Endodermal cell (in vitro differentiated cells): ENCODE results near the gene UNC13C. TPM values are rescaled to one million over a fixed set of nuclear protein-coding genes. Genes with fewer than 3 reads are reported as not detected.
"Not testable (repeated sequence)": the region's sequence is repeated elsewhere in the genome, so short reads cannot be mapped to it uniquely, and the experiment has no call there.

ENCODE experiments used
- DNase-seq: peaks from one replicate; pipeline ENCODE4 v3.0.0-alpha.2; 2017
- H3K27ac ChIP-seq: 2 replicates; pipeline ENCODE4 v1.5.1; 2013; ENCODE audit warnings: mild to moderate bottlenecking, low read depth, low read length, moderate library complexity
- H3K27me3 ChIP-seq: 2 replicates; pipeline ENCODE4 v1.6.1; 2013; ENCODE audit warnings: mild to moderate bottlenecking, low read length, moderate library complexity; ENCODE audit not compliant: insufficient read depth, control insufficient read depth, poor library complexity, severe bottlenecking
- H3K36me3 ChIP-seq: 2 replicates; pipeline ENCODE4 v1.7.0; 2013; ENCODE audit warnings: mild to moderate bottlenecking, low read length, moderate library complexity; ENCODE audit not compliant: control insufficient read depth, insufficient read depth
- H3K4me1 ChIP-seq: one replicate; pipeline ENCODE4 v1.7.0; 2013; ENCODE audit warnings: low read length; ENCODE audit not compliant: control insufficient read depth, insufficient read depth
- H3K4me3 ChIP-seq: 2 replicates; pipeline ENCODE4 v1.5.1; 2013; ENCODE audit warnings: mild to moderate bottlenecking, low read length, moderate library complexity
- H3K9ac ChIP-seq: 2 replicates; pipeline ENCODE4 v1.6.1; 2013; ENCODE audit warnings: mild to moderate bottlenecking, low read length, moderate library complexity; ENCODE audit not compliant: poor library complexity, severe bottlenecking; ENCODE audit errors: extremely low read depth
- H3K9me3 ChIP-seq: 2 replicates; pipeline ENCODE4 v1.6.1; 2013; ENCODE audit warnings: mild to moderate bottlenecking, low read length, moderate library complexity; ENCODE audit not compliant: control insufficient read depth
- H3K27ac Mint-ChIP-seq: 2 replicates; pipeline ENCODE4 v1.8.0; 2020; ENCODE audit warnings: mixed read lengths
- H3K27me3 Mint-ChIP-seq: 2 replicates; pipeline ENCODE4 v1.8.0; 2021; ENCODE audit warnings: mild to moderate bottlenecking, mixed read lengths; ENCODE audit not compliant: insufficient read depth
- H3K36me3 Mint-ChIP-seq: 2 replicates; pipeline ENCODE4 v1.8.0; 2020; ENCODE audit warnings: low read depth, mixed read lengths
- H3K4me1 Mint-ChIP-seq: 2 replicates; pipeline ENCODE4 v1.8.0; 2020; ENCODE audit warnings: mixed read lengths
- H3K4me3 Mint-ChIP-seq: 2 replicates; pipeline ENCODE4 v1.8.0; 2020; ENCODE audit warnings: mild to moderate bottlenecking, moderate library complexity, mixed read lengths
- H3K9me3 Mint-ChIP-seq: 2 replicates; pipeline ENCODE4 v1.8.0; 2020; ENCODE audit warnings: mild to moderate bottlenecking, mixed read lengths
- CTCF ChIP-seq: fragments of 200-600 bp; sonication (generic); conservative IDR thresholded peaks from 2 replicates; pipeline ENCODE4 v1.5.0; 2021; ENCODE audit warnings: antibody characterized with exemption, mild to moderate bottlenecking
- WGBS, 2 experiments: methylation state at CpG; one replicate each; pipeline versions ENCODE4 v1.1.5 to v1.1.7; 2013; ENCODE audit warnings: missing lambda C conversion rate in 2 of 2, mixed read lengths in 1 of 2; ENCODE audit not compliant: insufficient coverage in 1 of 2, insufficient read length in 1 of 2; 5-methylcytosine and 5-hydroxymethylcytosine counted together
- long read RNA-seq, 4 experiments: library from polyadenylated mRNA in 2 of 4; library from RNA in 1 of 4; library from capped mRNA in 1 of 4; stranded (forward) in 3 of 4; unstranded in 1 of 4; transcript quantifications; one replicate each; pipeline ENCODE4 v2.0.0, GENCODE V29; 2020 to 2021; ENCODE audit warnings: inconsistent platforms in 1 of 4
- polyA plus RNA-seq, 2 experiments: library from polyadenylated mRNA; stranded (reverse); fragments of 50-300 nt; gene quantifications; one replicate each; pipeline ENCODE4 v1.2.3, GENCODE V29; 2013
- total RNA-seq, 2 donors: library from RNA; stranded (reverse); fragmentation: NEBNext Ultra II Directional in 1 of 2; extraction: Animal tissue kit (Norgen Biotek cat#: 25700) in 1 of 2; gene quantifications; 2 replicates in 1 of 2; 3 replicates in 1 of 2; pipeline ENCODE4 v1.2.1, GENCODE V29; 2021

UNC13C gene
- 10 to 100 TPM in 1 of 2 donors, 1 to 10 TPM in 1; 7.2 to 19.9 TPM for total RNA-seq
- polyA plus RNA-seq (2013, experiment 1 of 2): 0.25 TPM
- 0.58 TPM for polyA plus RNA-seq (2013, experiment 2 of 2)
- long read RNA-seq, experiment 1, partial matches to known transcripts: 3 of 3 reads
- long read RNA-seq, experiment 1, other reads (novel, unspliced or antisense): 0 of 3 reads
- long read RNA-seq, experiment 2, partial matches to known transcripts: 5 of 33 reads
- long read RNA-seq, experiment 2, other reads (novel, unspliced or antisense): 28 of 33 reads
- long read RNA-seq, experiment 3, partial matches to known transcripts: 34 of 109 reads
- long read RNA-seq, experiment 3, other reads (novel, unspliced or antisense): 75 of 109 reads
- long read RNA-seq, experiment 4, partial matches to known transcripts: 1 of 3 reads
- long read RNA-seq, experiment 4, other reads (novel, unspliced or antisense): 2 of 3 reads

- no peaks in the 10 kb centered on the region for H3K9me3 Mint-ChIP-seq
- Histone ChIP-seq H3K36me3 (no peaks in the 10 kb centered on the region), H3K4me1 (peaks cover 4% of the 10 kb centered on the region), H3K27me3 (peaks cover 28% of the 10 kb centered on the region), H3K9me3 (no peaks in the 10 kb centered on the region), H3K9ac (no peak within 1 kb of the TSS), H3K4me3 (peak within 1 kb of the TSS; percentile 82), H3K27ac (no peak within 1 kb of the TSS)
- peaks cover 12% of the 10 kb centered on the region for H3K4me1 Mint-ChIP-seq
- H3K27me3 Mint-ChIP-seq: peaks cover 25% of the 10 kb centered on the region
- peak; percentile 88 for DNase-seq
- TF ChIP-seq CTCF: peak; percentile 38
- peak within 1 kb of the TSS; percentile 56 for H3K4me3 Mint-ChIP-seq
- H3K27ac Mint-ChIP-seq: no peak within 1 kb of the TSS
- 4 to 6% methylated on average over 18 to 30 of the region's 30 CpGs for WGBS, 2 experiments
- H3K36me3 Mint-ChIP-seq: no peaks in the 10 kb centered on the region
These were observed at the start of gene UNC13C for GRCh38 chr15:53978253-53978906. TSS of gene UNC13C (plus strand) at chr15:53978441. CDS start at chr15:54012904, 34,463 bp downstream.

- peaks cover 5% of the 10 kb centered on the region for H3K4me1 Mint-ChIP-seq
- no peak for TF ChIP-seq CTCF
These were observed 42.1 kb upstream of the UNC13C start for GRCh38 chr15:53936137-53936536.

GRCh38 chr15:53937632-53938031 lies 40.6 kb upstream of the UNC13C start:
- not testable (repeated sequence) for H3K27me3 Mint-ChIP-seq, H3K27ac ChIP-seq, H3K27me3 ChIP-seq, H3K4me1 Mint-ChIP-seq, DNase-seq, H3K36me3 ChIP-seq, H3K9ac ChIP-seq, H3K4me3 Mint-ChIP-seq, H3K27ac Mint-ChIP-seq, H3K4me1 ChIP-seq
- Histone ChIP-seq H3K9me3 (peaks cover 68% of the 10 kb centered on the region), H3K4me3 (peak overlapping the region; percentile 66)
- Mint-ChIP-seq H3K36me3 (peaks cover 83% of the 10 kb centered on the region), H3K9me3 (peaks cover 81% of the 10 kb centered on the region)
- 87% methylated on average over 2 of the region's 2 CpGs; no CpG with 5 or more reads in 1 of the 2 experiments for WGBS, 2 experiments

More at GRCh38 chr15:53936137-53936536, 42.1 kb upstream of the UNC13C start:
- H3K4me3 ChIP-seq: no peak overlapping the region
- no peaks in the 10 kb centered on the region for H3K36me3 ChIP-seq
- H3K27me3 ChIP-seq: no peaks in the 10 kb centered on the region
- no peak overlapping the region for H3K9ac ChIP-seq
- Mint-ChIP-seq H3K27ac (no peak overlapping the region), H3K27me3 (no peaks in the 10 kb centered on the region), H3K4me3 (no peak overlapping the region), H3K36me3 (peaks cover 87% of the 10 kb centered on the region), H3K9me3 (peaks cover 77% of the 10 kb centered on the region)
- peaks cover 56% of the 10 kb centered on the region for H3K9me3 ChIP-seq
- DNase-seq: no peak
- no peaks in the 10 kb centered on the region for H3K4me1 ChIP-seq
- no peak overlapping the region for H3K27ac ChIP-seq
